Activated T-helper 2 cell treated with anti-CD3 and anti-CD28 coated beads, Interferon-gamma antibody, Interleukin-2, Interleukin-4, amounts not matched to agents 10 μg/mL and 5 μg/mL and 100 μg/mL, durations not matched to agents 14 hours and 24 hours and 36 hours (primary cell): ENCODE measurements around the gene N4BP3. TPM values are rescaled to one million over a fixed set of nuclear protein-coding genes. Genes with fewer than 3 reads are reported as not detected.
"Not testable (repeated sequence)": the region's sequence is repeated elsewhere in the genome, so short reads cannot be mapped to it uniquely, and the experiment has no call there.

Experiments used
- DNase-seq: peaks from one replicate; pipeline ENCODE4 v3.0.0; 2021; ENCODE audit warnings: low spot score
- H3K27ac Mint-ChIP-seq: one replicate; pipeline ENCODE4 v1.8.0; 2021; ENCODE audit warnings: mixed read lengths
- H3K27me3 Mint-ChIP-seq: one replicate; pipeline ENCODE4 v1.8.0; 2021; ENCODE audit warnings: low read depth, mixed read lengths
- H3K36me3 Mint-ChIP-seq: one replicate; pipeline ENCODE4 v1.8.0; 2021; ENCODE audit warnings: low read depth, mixed read lengths
- H3K4me1 Mint-ChIP-seq: one replicate; pipeline ENCODE4 v1.8.0; 2021; ENCODE audit warnings: low read depth, mixed read lengths
- H3K4me3 Mint-ChIP-seq: one replicate; pipeline ENCODE4 v1.8.0; 2021; ENCODE audit warnings: low read depth, mild to moderate bottlenecking, moderate library complexity, mixed read lengths
- H3K9me3 Mint-ChIP-seq: one replicate; pipeline ENCODE4 v1.8.0; 2021; ENCODE audit warnings: mixed read lengths
- intact Hi-C: fragments of 100-400 bp; cut with micrococcal nuclease; formaldehyde crosslinking; loops from one replicate; pipeline ENCODE4 v1.15.1; 2023
- total RNA-seq: library from RNA; stranded (reverse); gene quantifications from 2 replicates; pipeline ENCODE4 v1.2.3, GENCODE V29; 2022

Gene N4BP3
- total RNA-seq, 1 donor from 2014 or later: 3.4 TPM

- not testable (repeated sequence) for DNase-seq, H3K4me1 Mint-ChIP-seq, H3K9me3 Mint-ChIP-seq, H3K27me3 Mint-ChIP-seq, H3K27ac Mint-ChIP-seq
- intact Hi-C loops: loop anchor here (2.0 kb wide), 1 partner anchor 17 kb away; no protein-coding TSS in a partner anchor
- peaks cover 22% of the 10 kb centered on the region for H3K36me3 Mint-ChIP-seq
- peak overlapping the region; percentile 74 for H3K4me3 Mint-ChIP-seq
Observed at GRCh38 chr5:178130234-178130575, 16.9 kb downstream of the N4BP3 start.

GRCh38 chr5:178130576-178131445, 17.5 kb downstream of the N4BP3 start, which contains the start of gene RMND5B:
RMND5B (plus strand) TSS chr5:178131014; CDS start chr5:178138120, 7,106 bp downstream.
- H3K9me3 Mint-ChIP-seq: no peaks in the 10 kb centered on the region
- H3K4me3 Mint-ChIP-seq: peak within 1 kb of the TSS; percentile 86
- peak within 1 kb of the TSS; percentile 70 for H3K27ac Mint-ChIP-seq
- intact Hi-C loops: loop anchor here (1.0 to 2.0 kb wide), 2 partner anchors 16 to 18 kb away; partner anchors contain the start of gene N4BP3
- DNase-seq: peak; percentile 81
- no peaks in the 10 kb centered on the region for H3K27me3 Mint-ChIP-seq
- H3K4me1 Mint-ChIP-seq: peaks cover 8% of the 10 kb centered on the region
- peaks cover 27% of the 10 kb centered on the region for H3K36me3 Mint-ChIP-seq

- peak overlapping the region; percentile 70 for H3K27ac Mint-ChIP-seq
- H3K9me3 Mint-ChIP-seq: no peaks in the 10 kb centered on the region
- H3K4me1 Mint-ChIP-seq: peaks cover 8% of the 10 kb centered on the region
- no peaks in the 10 kb centered on the region for H3K27me3 Mint-ChIP-seq
- DNase-seq: no peak
- H3K36me3 Mint-ChIP-seq: peaks cover 30% of the 10 kb centered on the region
- H3K4me3 Mint-ChIP-seq: peak overlapping the region; percentile 86
- intact Hi-C loops: loop anchor here (1.0 to 2.0 kb wide), 2 partner anchors 15 to 18 kb away; partner anchors contain the start of gene N4BP3
Observed at GRCh38 chr5:178131446-178131996, 18.2 kb downstream of the N4BP3 start.

- no peak overlapping the region for H3K4me3 Mint-ChIP-seq
- DNase-seq: no peak
- peak overlapping the region; percentile 7 for H3K27ac Mint-ChIP-seq
- peaks cover 1% of the 10 kb centered on the region for H3K4me1 Mint-ChIP-seq
- no peaks in the 10 kb centered on the region for H3K27me3 Mint-ChIP-seq
- intact Hi-C loops: no loop called here
- H3K36me3 Mint-ChIP-seq: peaks cover 46% of the 10 kb centered on the region
- no peaks in the 10 kb centered on the region for H3K9me3 Mint-ChIP-seq
Observed at GRCh38 chr5:178136990-178137389, 23.7 kb downstream of the N4BP3 start.

GRCh38 chr5:178137991-178138390, 24.7 kb downstream of the N4BP3 start:
- intact Hi-C loops: no loop called here
- Mint-ChIP-seq H3K27ac (no peak overlapping the region), H3K4me1 (peaks cover 1% of the 10 kb centered on the region), H3K27me3 (no peaks in the 10 kb centered on the region), H3K9me3 (no peaks in the 10 kb centered on the region), H3K4me3 (no peak overlapping the region), H3K36me3 (peaks cover 53% of the 10 kb centered on the region)
- DNase-seq: no peak

- no peak for DNase-seq
- intact Hi-C loops: no loop called here
- Mint-ChIP-seq H3K4me1 (no peaks in the 10 kb centered on the region), H3K36me3 (peaks cover 57% of the 10 kb centered on the region), H3K27ac (no peak overlapping the region), H3K27me3 (no peaks in the 10 kb centered on the region), H3K9me3 (no peaks in the 10 kb centered on the region), H3K4me3 (no peak overlapping the region)
Observed at GRCh38 chr5:178141550-178141949, 28.2 kb downstream of the N4BP3 start.

GRCh38 chr5:178142642-178143041, 29.3 kb downstream of the N4BP3 start:
- Mint-ChIP-seq H3K4me1 (no peaks in the 10 kb centered on the region), H3K27me3 (no peaks in the 10 kb centered on the region), H3K36me3 (peaks cover 64% of the 10 kb centered on the region), H3K27ac (no peak overlapping the region), H3K4me3 (no peak overlapping the region), H3K9me3 (no peaks in the 10 kb centered on the region)
- no peak for DNase-seq
- intact Hi-C loops: no loop called here

- Mint-ChIP-seq H3K27me3 (no peaks in the 10 kb centered on the region), H3K4me1 (peaks cover under 1% of the 10 kb centered on the region), H3K27ac (no peak overlapping the region), H3K4me3 (no peak overlapping the region), H3K9me3 (no peaks in the 10 kb centered on the region), H3K36me3 (peaks cover 71% of the 10 kb centered on the region)
- DNase-seq: no peak
- intact Hi-C loops: no loop called here
Observed at GRCh38 chr5:178143246-178143645, 29.9 kb downstream of the N4BP3 start.

GRCh38 chr5:178143901-178144300, 30.6 kb downstream of the N4BP3 start:
- intact Hi-C loops: no loop called here
- Mint-ChIP-seq H3K27ac (no peak overlapping the region), H3K4me1 (peaks cover 6% of the 10 kb centered on the region), H3K36me3 (peaks cover 77% of the 10 kb centered on the region), H3K9me3 (no peaks in the 10 kb centered on the region), H3K4me3 (no peak overlapping the region), H3K27me3 (no peaks in the 10 kb centered on the region)
- no peak for DNase-seq

GRCh38 chr5:178145965-178146820, 32.9 kb downstream of the N4BP3 start:
- peaks cover 84% of the 10 kb centered on the region for H3K36me3 Mint-ChIP-seq
- H3K4me1 Mint-ChIP-seq: peaks cover 24% of the 10 kb centered on the region
- no peaks in the 10 kb centered on the region for H3K9me3 Mint-ChIP-seq
- peak; percentile 55 for DNase-seq
- intact Hi-C loops: loop anchor here (1.0 to 2.0 kb wide), 2 partner anchors 15 to 70 kb away; partner anchors contain the start of gene RMND5B
- no peak overlapping the region for H3K27ac Mint-ChIP-seq
- no peak overlapping the region for H3K4me3 Mint-ChIP-seq
- no peaks in the 10 kb centered on the region for H3K27me3 Mint-ChIP-seq

- Mint-ChIP-seq H3K4me3 (no peak overlapping the region), H3K4me1 (peaks cover 32% of the 10 kb centered on the region), H3K27ac (no peak overlapping the region), H3K9me3 (no peaks in the 10 kb centered on the region), H3K27me3 (no peaks in the 10 kb centered on the region), H3K36me3 (peaks cover 91% of the 10 kb centered on the region)
- no peak for DNase-seq
- intact Hi-C loops: loop anchor here (2.0 kb wide), 1 partner anchor 17 kb away; the partner anchor contains the start of gene RMND5B
Observed at GRCh38 chr5:178147406-178147805, 34.1 kb downstream of the N4BP3 start.

GRCh38 chr5:178149199-178149932, 36.0 kb downstream of the N4BP3 start:
- H3K27ac Mint-ChIP-seq: peak overlapping the region; percentile 33
- no peaks in the 10 kb centered on the region for H3K9me3 Mint-ChIP-seq
- intact Hi-C loops: loop anchor here (2.0 kb wide), 1 partner anchor 15 kb away; no protein-coding TSS in a partner anchor
- no peak for DNase-seq
- no peaks in the 10 kb centered on the region for H3K27me3 Mint-ChIP-seq
- H3K36me3 Mint-ChIP-seq: peaks cover 78% of the 10 kb centered on the region
- no peak overlapping the region for H3K4me3 Mint-ChIP-seq
- H3K4me1 Mint-ChIP-seq: peaks cover 33% of the 10 kb centered on the region
